WTC11 (cell line): Measurements from ENCODE around the gene HCAR2. TPM values are rescaled to one million over a fixed set of nuclear protein-coding genes. Genes with fewer than 3 reads are reported as not detected.

Experiments
- ATAC-seq: fragments of 200-7000 bp; cut with Tn5 transposase; 2 replicates; pipeline ENCODE4 v1.10.0; 2021; ENCODE audit warnings: mild to moderate bottlenecking, moderate library complexity
- CTCF ChIA-PET: fragments of 300-600 bp; sonication (Branson Sonifier 250); formaldehyde crosslinking; loops from one replicate; lab custom pipeline; 2021; ENCODE audit warnings: antibody characterized with exemption; lab: Charles Lee
- POLR2A ChIA-PET: fragments of 350-600 bp; sonication (Branson Sonifier 250); formaldehyde crosslinking; loops from one replicate; lab custom pipeline; 2021; ENCODE audit warnings: antibody characterized with exemption; lab: Charles Lee
- DNase-seq: peaks from one replicate; pipeline ENCODE4 v3.0.0; 2021; ENCODE audit warnings: low spot score
- H3K27ac Mint-ChIP-seq: 2 replicates; pipeline ENCODE4 v1.8.0; 2021; ENCODE audit warnings: mixed read lengths
- H3K27me3 Mint-ChIP-seq: 2 replicates; pipeline ENCODE4 v1.8.0; 2021; ENCODE audit warnings: low read depth, mild to moderate bottlenecking, moderate library complexity, mixed read lengths
- H3K36me3 Mint-ChIP-seq: 2 replicates; pipeline ENCODE4 v1.8.0; 2021; ENCODE audit warnings: mixed read lengths
- H3K4me1 Mint-ChIP-seq: 2 replicates; pipeline ENCODE4 v1.8.0; 2022; ENCODE audit warnings: mixed read lengths
- H3K4me3 Mint-ChIP-seq: 2 replicates; pipeline ENCODE4 v1.8.0; 2021; ENCODE audit warnings: mild to moderate bottlenecking, moderate library complexity, mixed read lengths
- H3K9me3 Mint-ChIP-seq: 2 replicates; pipeline ENCODE4 v1.8.0; 2021; ENCODE audit warnings: mixed read lengths
- AFF4 ChIP-seq: sonication (generic); formaldehyde crosslinking; IDR thresholded peaks from 2 replicates; pipeline ENCODE4 v1.8.1; 2023; ENCODE audit warnings: mild to moderate bottlenecking, missing genetic modification reagents, borderline replicate concordance
- ATF2 ChIP-seq: sonication (generic); formaldehyde crosslinking; IDR thresholded peaks from 2 replicates; pipeline ENCODE4 v1.8.1; 2022; ENCODE audit warnings: low read depth, missing genetic modification reagents, borderline replicate concordance
- CBFB ChIP-seq: sonication (generic); formaldehyde crosslinking; IDR thresholded peaks from 2 replicates; pipeline ENCODE4 v1.8.1; 2022; ENCODE audit warnings: mild to moderate bottlenecking, low read depth, missing genetic modification reagents
- CREB1 ChIP-seq: sonication (generic); formaldehyde crosslinking; IDR thresholded peaks from 2 replicates; pipeline ENCODE4 v1.8.0; 2023; ENCODE audit warnings: mild to moderate bottlenecking, missing genetic modification reagents
- CTCF ChIP-seq: fragments of 200-600 bp; IDR thresholded peaks from 2 replicates; pipeline ENCODE4 v1.8.0; 2022; ENCODE audit warnings: antibody characterized with exemption
- E2F1 ChIP-seq: sonication (generic); formaldehyde crosslinking; IDR thresholded peaks from 2 replicates; pipeline ENCODE4 v1.8.0; 2022; ENCODE audit warnings: mild to moderate bottlenecking, missing genetic modification reagents
- E2F5 ChIP-seq: sonication (generic); formaldehyde crosslinking; IDR thresholded peaks from 2 replicates; pipeline ENCODE4 v1.8.1; 2022; ENCODE audit warnings: mild to moderate bottlenecking, moderate library complexity, missing genetic modification reagents
- GABPB1 ChIP-seq: sonication (generic); formaldehyde crosslinking; IDR thresholded peaks from 2 replicates; pipeline ENCODE4 v1.8.1; 2023; ENCODE audit warnings: mild to moderate bottlenecking, missing genetic modification reagents
- JAZF1 ChIP-seq: fragments of 250-450 bp; sonication (Bioruptor Pico); IDR thresholded peaks from 2 replicates; pipeline ENCODE4 v1.9.0; 2021; ENCODE audit warnings: moderate library complexity, mild to moderate bottlenecking, inconsistent platforms
- JUN ChIP-seq: sonication (generic); formaldehyde crosslinking; IDR thresholded peaks from 2 replicates; pipeline ENCODE4 v1.8.0; 2023; ENCODE audit warnings: mild to moderate bottlenecking, missing genetic modification reagents
- KAT7 ChIP-seq: sonication (generic); formaldehyde crosslinking; IDR thresholded peaks from 2 replicates; pipeline ENCODE4 v1.8.1; 2023; ENCODE audit warnings: missing genetic modification reagents, mild to moderate bottlenecking, borderline replicate concordance
- MLX ChIP-seq: sonication (generic); formaldehyde crosslinking; IDR thresholded peaks from 2 replicates; pipeline ENCODE4 v1.8.1; 2023; ENCODE audit warnings: mild to moderate bottlenecking, missing genetic modification reagents, moderate library complexity
- NR1H2 ChIP-seq: sonication (generic); formaldehyde crosslinking; IDR thresholded peaks from 2 replicates; pipeline ENCODE4 v1.9.0; 2021; ENCODE audit warnings: mild to moderate bottlenecking, moderate library complexity, missing genetic modification reagents
- RELA ChIP-seq: sonication (generic); formaldehyde crosslinking; IDR thresholded peaks from 2 replicates; pipeline ENCODE4 v1.8.1; 2022; ENCODE audit warnings: missing genetic modification reagents, mild to moderate bottlenecking, borderline replicate concordance
- RORB ChIP-seq: fragments of 250-450 bp; sonication (Bioruptor Pico); IDR thresholded peaks from 2 replicates; pipeline ENCODE4 v1.9.0; 2021; ENCODE audit warnings: mild to moderate bottlenecking
- SOX15 ChIP-seq: fragments of 250-450 bp; sonication (Bioruptor Pico); IDR thresholded peaks from 2 replicates; pipeline ENCODE4 v1.9.0; 2021; ENCODE audit warnings: mild to moderate bottlenecking
- ZBTB21 ChIP-seq: sonication (generic); formaldehyde crosslinking; IDR thresholded peaks from 2 replicates; pipeline ENCODE4 v1.8.1; 2023; ENCODE audit warnings: mild to moderate bottlenecking, missing genetic modification reagents, borderline replicate concordance
- ZBTB43 ChIP-seq: sonication (generic); formaldehyde crosslinking; IDR thresholded peaks from 2 replicates; pipeline ENCODE4 v1.8.1; 2023; ENCODE audit warnings: mild to moderate bottlenecking, missing genetic modification reagents
- ZNF396 ChIP-seq: fragments of 250-450 bp; sonication (Bioruptor Pico); IDR thresholded peaks from 2 replicates; pipeline ENCODE4 v1.8.0; 2021; ENCODE audit warnings: mild to moderate bottlenecking, moderate library complexity, borderline replicate concordance
- ZNF423 ChIP-seq: fragments of 250-450 bp; sonication (Bioruptor Pico); IDR thresholded peaks from 2 replicates; pipeline ENCODE4 v2.1.2; 2022; ENCODE audit warnings: mild to moderate bottlenecking, moderate library complexity
- ZSCAN18 ChIP-seq: fragments of 250-450 bp; sonication (Bioruptor Pico); IDR thresholded peaks from 2 replicates; pipeline ENCODE4 v2.1.2; 2022; ENCODE audit warnings: mild to moderate bottlenecking, moderate library complexity
- total RNA-seq: library from RNA; stranded (reverse); gene quantifications from 3 replicates; pipeline ENCODE4 v1.2.3, GENCODE V29; 2021

Gene HCAR2
- total RNA-seq, 1 experiment from 2014 or later, result not detected

GRCh38 chr12:122661246-122661645 is 41.9 kb downstream of the HCAR2 start (continued):
- no peak for TF ChIP-seq MLX (CRISPR knock-in tag)
- no peak for TF ChIP-seq SOX15 (CRISPR knock-in tag)
- TF ChIP-seq JUN (CRISPR knock-in tag), result no peak
- TF ChIP-seq E2F1 (CRISPR knock-in tag), result no peak
- TF ChIP-seq JAZF1 (CRISPR knock-in tag), result no peak
- TF ChIP-seq E2F5 (CRISPR knock-in tag), result no peak
- TF ChIP-seq RORB (CRISPR knock-in tag), result no peak
- no peak for TF ChIP-seq CREB1 (CRISPR knock-in tag)
- TF ChIP-seq, all 79 proteins: peak for 0

- Mint-ChIP-seq H3K4me1 (no peaks in the 10 kb centered on the region), H3K27me3 (no peaks in the 10 kb centered on the region), H3K27ac (no peak overlapping the region), H3K36me3 (no peaks in the 10 kb centered on the region), H3K9me3 (no peaks in the 10 kb centered on the region), H3K4me3 (no peak overlapping the region)
- ChIA-PET POLR2A (no interaction called here), CTCF (interaction anchor here (0.6 to 1.9 kb wide), 10 partner anchors 7 to 134 kb away, joined by 3 to 12 read pairs (median 4); no protein-coding TSS in a partner anchor)
- ATAC-seq (no peak), DNase-seq (no peak)
- TF ChIP-seq CBFB (CRISPR knock-in tag) (no peak), AFF4 (no peak), E2F1 (CRISPR knock-in tag) (no peak), RELA (CRISPR knock-in tag) (no peak), NR1H2 (CRISPR knock-in tag) (no peak), CREB1 (CRISPR knock-in tag) (no peak), KAT7 (no peak), ATF2 (CRISPR knock-in tag) (no peak), JAZF1 (CRISPR knock-in tag) (no peak), ZBTB21 (CRISPR knock-in tag) (no peak), ZBTB43 (CRISPR knock-in tag) (no peak), GABPB1 (CRISPR knock-in tag) (no peak), ZNF423 (CRISPR knock-in tag) (no peak), ZSCAN18 (CRISPR knock-in tag) (no peak), ZNF396 (CRISPR knock-in tag) (no peak), CTCF (no peak)
Measured at GRCh38 chr12:122659579-122659978, 43.6 kb downstream of the HCAR2 start.
